HG03159 (cell line): ENCODE results near the gene TRIM45.

Experiments used
- ATAC-seq: cut with Tn5 transposase; IDR thresholded peaks from one replicate; pipeline ENCODE4 v1.9.1; 2021; ENCODE audit warnings: mild to moderate bottlenecking, moderate library complexity; ENCODE audit not compliant: unreplicated experiment

Gene TRIM45

DNA sequence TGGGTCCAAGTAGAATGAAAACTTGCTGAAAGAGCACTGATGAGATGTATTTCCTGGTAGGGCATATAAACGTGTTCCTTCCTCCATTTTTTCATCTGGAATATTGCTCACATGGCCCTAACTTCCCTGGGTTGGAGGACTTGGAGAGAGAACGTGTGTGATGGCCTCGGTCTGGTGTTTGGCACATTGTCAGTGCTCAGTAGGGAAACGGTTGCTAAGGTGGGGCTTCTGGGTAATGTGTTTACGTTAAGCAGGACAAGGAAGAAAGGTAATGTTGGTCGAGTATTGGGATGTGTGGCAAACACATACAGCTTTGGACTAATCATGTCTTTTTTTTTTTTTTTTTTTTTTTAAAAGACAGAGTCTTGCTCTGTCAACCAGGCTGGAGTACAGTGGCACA, 55.2 kb downstream of the TRIM45 start:
- ATAC-seq: no peak

DNA sequence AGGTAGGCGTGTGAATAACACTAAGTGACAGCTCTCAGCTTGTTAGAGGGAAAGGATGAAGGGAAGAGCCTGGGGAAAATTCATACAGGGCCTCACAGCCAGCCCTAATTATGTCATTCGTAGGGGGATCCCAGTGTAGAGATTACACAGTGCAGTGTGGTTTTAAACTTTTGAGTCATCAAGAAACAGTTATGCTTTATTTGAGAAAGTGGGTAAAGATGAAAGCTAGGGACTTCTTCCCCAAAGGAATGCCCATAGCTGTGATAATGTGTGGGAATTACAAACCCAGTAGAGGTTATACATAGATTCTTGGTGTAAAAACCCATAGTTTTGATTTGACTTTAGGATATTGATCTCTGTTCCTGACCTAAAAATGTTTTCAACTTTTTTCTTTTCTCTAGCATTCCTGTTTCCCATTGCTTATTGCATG, 59.5 kb downstream of the TRIM45 start:
- no peak for ATAC-seq
